Measurements from ENCODE around the gene ADGRD1.

DNA sequence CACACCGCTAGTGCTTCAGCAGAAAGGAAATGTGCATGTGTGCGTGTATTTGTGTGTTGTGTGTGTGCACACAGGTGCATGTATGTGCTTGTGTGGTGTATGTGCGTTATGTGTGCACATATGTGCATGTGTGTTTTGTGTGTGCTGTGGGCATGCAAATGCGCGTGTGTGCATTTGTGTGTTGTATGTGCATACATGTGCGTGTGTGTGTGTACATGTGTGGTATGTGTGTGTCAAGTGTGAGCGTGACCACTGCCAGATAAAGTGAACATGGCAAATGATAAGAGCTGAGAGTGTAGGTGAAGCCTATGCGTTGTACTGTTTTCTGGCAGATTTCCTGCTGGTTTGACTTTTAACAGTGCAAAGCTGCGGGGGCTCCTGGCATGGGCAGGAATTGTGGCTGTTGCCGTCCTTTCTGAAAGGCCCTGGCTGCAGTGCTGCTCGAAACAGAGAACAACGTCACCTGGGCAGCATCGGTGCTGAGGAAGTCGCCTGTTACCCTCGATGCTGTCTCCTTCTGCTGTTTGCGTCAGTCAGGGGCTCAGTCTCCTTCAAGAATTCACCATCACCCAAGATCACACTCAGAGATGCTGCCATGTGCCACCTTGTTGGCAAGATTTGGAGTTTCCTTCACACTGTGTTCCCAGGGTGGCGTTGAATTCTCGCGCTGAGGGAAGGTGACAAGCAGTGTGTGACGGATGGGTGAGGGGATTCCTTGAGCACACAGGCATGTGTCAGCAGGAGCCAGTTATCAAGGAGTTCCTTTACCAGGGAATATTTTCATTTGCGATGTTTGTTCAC is 56.1 kb downstream of the ADGRD1 start:
- TF ChIP-seq EGR1 (IDR thresholded peaks at IDR 0.05) (no peak), FOXM1 (IDR thresholded peaks at IDR 0.05; ENCODE audit: borderline replicate concordance, low read depth) (no peak), TEAD4 (IDR thresholded peaks at IDR 0.05) (no peak), EP300 (IDR thresholded peaks at IDR 0.05; ENCODE audit: borderline replicate concordance) (no peak), TAF1 (IDR thresholded peaks at IDR 0.05; ENCODE audit: low read depth) (no peak), CEBPB (IDR thresholded peaks at IDR 0.05) (no peak), YY1 (IDR thresholded peaks at IDR 0.05; ENCODE audit: low read depth) (no peak), RAD21 (IDR thresholded peaks at IDR 0.05; ENCODE audit: low read depth) (no peak)
- TF ChIP-seq, protein P1, sequence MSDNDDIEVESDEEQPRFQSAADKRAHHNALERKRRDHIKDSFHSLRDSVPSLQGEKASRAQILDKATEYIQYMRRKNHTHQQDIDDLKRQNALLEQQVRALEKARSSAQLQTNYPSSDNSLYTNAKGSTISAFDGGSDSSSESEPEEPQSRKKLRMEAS (IDR thresholded peaks at IDR 0.05), result no peak
- TF ChIP-seq, protein P2, sequence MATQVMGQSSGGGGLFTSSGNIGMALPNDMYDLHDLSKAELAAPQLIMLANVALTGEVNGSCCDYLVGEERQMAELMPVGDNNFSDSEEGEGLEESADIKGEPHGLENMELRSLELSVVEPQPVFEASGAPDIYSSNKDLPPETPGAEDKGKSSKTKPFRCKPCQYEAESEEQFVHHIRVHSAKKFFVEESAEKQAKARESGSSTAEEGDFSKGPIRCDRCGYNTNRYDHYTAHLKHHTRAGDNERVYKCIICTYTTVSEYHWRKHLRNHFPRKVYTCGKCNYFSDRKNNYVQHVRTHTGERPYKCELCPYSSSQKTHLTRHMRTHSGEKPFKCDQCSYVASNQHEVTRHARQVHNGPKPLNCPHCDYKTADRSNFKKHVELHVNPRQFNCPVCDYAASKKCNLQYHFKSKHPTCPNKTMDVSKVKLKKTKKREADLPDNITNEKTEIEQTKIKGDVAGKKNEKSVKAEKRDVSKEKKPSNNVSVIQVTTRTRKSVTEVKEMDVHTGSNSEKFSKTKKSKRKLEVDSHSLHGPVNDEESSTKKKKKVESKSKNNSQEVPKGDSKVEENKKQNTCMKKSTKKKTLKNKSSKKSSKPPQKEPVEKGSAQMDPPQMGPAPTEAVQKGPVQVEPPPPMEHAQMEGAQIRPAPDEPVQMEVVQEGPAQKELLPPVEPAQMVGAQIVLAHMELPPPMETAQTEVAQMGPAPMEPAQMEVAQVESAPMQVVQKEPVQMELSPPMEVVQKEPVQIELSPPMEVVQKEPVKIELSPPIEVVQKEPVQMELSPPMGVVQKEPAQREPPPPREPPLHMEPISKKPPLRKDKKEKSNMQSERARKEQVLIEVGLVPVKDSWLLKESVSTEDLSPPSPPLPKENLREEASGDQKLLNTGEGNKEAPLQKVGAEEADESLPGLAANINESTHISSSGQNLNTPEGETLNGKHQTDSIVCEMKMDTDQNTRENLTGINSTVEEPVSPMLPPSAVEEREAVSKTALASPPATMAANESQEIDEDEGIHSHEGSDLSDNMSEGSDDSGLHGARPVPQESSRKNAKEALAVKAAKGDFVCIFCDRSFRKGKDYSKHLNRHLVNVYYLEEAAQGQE (IDR thresholded peaks at IDR 0.05; ENCODE audit: low read depth), result no peak
